Hematopoietic multipotent progenitor cell treated with erythropoietin and hydrocortisone succinate and interleukin-3 and kit ligand, for 17 days (in vitro differentiated cells): Measurements from ENCODE around the gene PTK7.
"Not testable (repeated sequence)": the region's sequence is repeated elsewhere in the genome, so short reads cannot be mapped to it uniquely, and the experiment has no call there.

Experiments used
- DNase-seq: peaks from one replicate; pipeline ENCODE4 v3.0.0-alpha.2; 2015; ENCODE audit warnings: low spot score

PTK7 gene

DNA sequence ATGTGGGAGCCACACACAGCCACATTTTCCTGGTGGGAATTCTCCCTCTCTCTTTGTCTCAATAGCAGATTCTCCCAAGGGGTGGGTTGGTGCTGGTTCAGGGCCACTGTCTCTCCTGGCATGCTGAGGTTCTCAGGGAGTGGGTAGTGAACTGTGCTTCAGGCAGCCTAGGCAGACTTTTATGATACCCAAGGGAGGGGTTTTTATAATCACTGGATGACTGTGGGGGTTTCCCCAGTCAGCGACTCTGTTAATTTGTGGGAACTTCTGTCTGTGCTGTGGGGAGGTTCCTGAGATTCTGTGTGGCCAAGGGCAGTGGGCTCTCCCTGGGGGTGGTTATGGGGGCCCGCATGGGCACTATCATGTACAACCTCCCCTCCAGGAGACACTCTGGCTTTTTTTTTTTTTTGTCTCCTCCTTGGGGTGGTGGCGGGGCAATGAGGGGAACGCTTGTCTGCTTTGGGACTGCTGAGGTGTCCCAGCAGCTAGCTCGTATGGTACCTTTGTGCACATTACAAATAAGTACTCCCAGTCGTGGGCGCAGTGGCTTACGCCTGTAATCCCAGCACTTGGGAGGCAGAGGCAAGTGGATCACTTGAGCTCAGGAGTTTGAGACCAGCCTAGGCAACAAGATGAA, 10.0 kb downstream of the PTK7 start:
- DNase-seq = no peak

DNA sequence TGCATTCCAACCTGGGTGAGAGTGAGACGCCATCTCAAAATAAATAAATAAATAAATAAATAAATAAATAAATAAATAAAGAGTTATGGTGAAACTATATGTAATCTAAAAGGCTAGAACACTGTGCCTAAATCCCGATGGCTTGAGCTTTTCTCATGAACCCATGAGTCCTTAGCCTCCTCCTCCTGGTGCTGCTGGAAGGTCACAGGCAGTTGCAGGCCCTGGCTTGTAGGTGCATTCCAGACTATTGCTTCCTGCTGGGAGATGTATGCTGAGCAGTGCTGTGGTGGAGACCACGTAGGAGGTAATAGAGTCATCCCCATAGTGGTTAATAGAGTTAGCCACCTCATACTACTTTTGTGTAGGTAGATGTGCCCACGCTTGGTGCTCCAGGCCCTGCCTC, 12.5 kb downstream of the PTK7 start:
- no peak for DNase-seq

DNA sequence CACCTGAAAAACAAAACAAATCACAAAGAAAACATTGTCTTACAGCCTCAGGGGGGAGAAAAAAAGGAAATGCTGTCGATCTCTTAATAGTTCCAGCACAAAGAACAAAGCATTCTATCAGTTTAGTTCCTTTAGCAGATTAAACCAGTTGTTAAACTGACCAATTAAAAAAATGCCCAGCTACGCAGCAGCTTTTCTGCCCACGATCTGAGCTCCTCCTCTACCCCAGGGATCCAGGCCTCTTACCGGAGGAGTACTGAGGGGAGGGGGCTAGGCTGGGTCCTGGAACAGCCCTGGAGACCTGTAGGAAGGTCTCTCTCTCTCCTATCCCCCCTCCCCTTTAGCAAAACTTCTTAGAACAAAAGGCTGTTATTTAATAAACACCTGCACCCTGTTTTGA, 13.4 kb downstream of the PTK7 start:
- no peak for DNase-seq

DNA sequence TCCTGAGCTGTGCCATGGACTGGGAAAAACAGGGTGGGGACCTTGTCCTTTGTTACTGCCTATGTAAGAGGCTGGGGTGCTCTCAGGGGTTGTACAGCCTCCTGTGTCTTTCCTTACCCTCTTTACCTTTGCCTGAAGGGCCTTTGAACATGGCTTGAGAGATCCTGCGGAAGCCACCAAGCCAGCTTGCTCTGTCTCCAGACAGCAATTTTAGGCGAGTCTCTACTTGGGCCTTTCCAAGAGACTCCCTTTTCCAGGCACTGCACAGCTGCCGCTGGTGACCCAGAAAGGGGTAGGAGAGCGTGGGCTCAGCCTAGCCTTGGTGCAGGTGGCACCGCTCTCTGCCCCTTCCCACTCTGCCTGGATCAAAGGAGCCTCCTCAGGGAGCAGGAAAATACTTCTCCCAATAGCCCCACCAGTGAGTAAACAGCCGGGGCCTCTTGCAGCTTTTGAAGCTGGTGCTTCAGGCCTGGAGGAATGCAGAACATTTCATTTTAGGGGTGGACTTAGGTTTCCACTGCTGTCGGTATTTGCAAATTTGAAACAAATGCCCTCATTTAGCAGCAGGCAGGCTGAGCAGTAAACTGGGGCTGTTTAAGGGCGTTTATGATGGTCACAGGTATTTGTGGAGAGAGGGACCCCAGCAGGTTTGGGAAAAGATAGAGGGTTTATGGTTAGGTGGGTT, 13.9 kb downstream of the PTK7 start:
- no peak for DNase-seq

DNA sequence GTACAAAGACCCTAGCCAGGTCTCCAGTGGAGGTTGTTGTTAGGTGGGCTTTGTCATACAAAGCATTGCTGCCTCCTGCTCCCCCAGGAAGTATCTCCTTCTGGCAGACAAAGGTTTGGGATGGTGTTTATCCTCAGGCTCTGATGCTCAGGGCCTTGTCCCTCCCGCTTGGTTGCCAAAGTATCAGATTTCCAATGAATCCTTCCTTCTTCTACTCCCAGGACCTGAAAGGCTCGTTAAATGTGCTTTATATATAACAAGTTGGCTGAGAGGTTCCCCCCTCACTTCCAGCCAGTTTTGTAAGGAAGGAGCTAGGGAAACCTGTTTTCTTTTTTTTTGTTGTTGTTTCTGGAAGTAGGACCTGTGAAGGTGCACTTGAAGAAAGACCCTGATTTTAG, 14.4 kb downstream of the PTK7 start:
- no peak for DNase-seq

DNA sequence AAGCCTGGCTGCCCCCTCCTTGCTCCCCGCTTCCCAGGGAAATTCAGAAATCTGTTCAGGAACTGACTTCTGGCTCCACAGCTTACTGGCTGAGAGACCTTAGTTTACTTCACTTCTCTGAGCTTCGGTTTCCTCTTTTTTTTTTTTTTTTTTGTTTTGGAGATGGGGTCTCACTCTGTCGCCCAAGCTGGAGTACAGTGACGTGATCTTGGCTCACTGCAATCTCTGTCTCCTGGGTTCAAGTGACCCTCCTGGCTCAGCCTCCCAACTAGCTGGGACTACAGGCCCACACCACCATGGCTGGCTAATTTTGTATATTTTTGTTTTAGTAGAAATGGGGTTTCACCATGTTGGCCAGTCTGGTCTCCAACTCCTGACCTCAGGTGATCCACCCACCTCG, 14.9 kb downstream of the PTK7 start:
- no peak for DNase-seq

- DNase-seq = no peak
Observed at GRCh38 chr6:43091436-43091991, 15.4 kb downstream of the PTK7 start.

GRCh38 chr6:43092635-43093034, 16.5 kb downstream of the PTK7 start:
- no peak for DNase-seq

DNA sequence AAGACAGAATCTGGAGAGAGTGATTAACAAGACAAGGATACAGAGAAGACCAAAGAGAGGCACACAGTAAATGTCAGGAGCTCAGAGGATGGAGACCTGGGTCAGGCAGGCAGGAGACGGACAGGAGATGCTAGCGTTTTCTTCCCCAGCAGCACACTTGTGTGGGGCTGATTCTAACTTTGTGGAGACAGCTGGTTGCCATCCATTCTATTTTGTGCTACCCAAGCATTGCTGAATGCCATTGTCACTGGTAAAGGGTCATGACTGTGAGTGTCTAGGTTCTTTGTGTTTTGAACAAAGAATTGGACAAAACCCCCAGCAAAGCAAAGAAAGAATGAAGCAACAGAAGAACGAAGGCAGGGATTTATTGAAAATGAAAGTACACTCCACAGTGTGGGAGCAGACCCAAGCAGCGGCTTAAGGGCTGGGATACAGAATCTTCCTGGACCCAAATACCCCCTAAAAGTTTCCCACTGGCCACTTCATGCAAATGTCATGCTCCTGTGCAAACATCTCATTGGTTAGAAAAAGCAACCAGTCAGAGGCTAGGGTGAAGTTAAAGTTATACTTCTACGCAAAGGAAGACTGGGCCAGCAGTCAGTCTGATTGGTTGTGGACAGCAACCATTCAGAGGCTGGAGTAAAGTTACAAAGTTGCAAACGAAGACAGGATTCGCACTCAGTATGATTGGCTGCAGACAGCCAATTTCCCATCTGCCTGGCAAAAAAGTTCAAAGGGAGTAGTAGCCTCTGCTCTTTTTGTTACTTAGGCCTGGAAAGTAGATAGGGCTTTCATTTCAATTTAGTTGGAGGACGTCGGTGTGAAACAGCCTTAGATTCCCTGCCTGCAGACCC, 17.5 kb downstream of the PTK7 start:
- DNase-seq = no peak

GRCh38 chr6:43095939-43096338, 19.8 kb downstream of the PTK7 start:
- no peak for DNase-seq

DNA sequence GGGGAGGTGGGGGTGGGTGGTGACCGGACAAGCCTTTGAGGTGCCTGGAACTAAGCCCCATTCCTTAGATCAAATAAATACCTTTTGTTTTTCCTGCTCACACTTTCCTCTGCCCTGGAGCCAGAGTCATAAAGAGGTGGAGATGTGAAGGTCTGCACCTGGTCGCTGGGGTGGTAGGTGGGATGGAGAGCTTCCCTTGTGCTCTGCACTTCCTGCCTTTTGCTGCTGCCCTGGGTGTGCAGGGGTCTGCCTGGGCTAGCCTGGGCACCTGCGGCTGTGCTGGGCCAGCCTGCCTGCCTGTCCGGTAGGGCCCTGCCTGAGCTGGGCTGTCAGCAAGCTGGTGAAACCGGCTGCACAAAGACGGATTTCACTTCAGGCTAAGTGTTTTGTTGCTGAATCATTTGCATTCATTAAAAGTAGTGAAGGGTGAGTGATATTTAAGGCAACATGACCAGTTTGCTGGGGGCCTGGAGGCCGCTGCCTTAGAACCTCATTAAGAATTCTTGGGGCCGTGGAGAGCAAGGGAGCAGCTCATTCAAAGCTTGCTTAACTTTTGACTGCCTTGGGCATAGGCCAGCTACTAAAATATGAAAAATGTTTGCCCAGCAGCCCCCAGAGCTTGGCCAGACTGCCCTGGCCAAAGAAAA, 20.5 kb downstream of the PTK7 start:
- DNase-seq = no peak

DNA sequence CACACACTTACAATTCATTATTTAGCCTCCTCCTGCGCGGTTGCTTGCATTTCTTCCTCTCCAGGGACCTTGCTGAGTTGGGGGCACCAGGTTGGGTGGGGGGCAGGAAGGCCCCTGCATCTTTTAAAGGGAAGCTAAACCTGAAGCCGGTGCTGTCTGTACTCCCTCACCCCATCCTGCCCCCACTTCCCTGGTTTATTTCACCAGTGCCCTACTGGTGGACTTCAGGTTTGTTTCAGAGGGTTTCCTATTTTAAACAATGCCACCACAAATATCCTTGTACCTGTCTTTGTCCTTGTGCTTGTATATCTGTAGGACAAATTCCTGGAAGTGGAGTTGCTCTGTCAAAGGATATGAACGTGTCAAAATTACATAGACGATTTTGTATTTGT, 21.0 kb downstream of the PTK7 start:
- no peak for DNase-seq

- DNase-seq = no peak
Observed at GRCh38 chr6:43097502-43097901, 21.4 kb downstream of the PTK7 start.

DNA sequence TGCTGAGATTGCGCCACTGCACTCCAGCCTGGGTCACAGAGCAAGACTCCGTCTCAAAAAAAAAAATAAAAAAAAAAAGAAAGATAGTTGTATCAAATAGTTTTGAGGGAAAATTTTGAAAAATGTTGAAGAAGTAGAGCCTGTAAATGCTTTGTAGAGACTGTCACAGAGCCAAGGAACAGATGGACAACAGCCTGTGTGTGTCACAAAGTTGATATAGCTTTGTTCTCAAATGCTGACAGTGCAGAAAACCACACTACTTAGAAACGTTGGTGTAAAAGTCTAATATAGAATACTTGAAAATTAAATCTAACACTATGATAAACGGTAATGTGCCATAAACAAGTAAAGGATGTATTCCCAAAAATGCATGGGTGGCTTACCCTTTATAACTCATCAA, 25.4 kb downstream of the PTK7 start:
- DNase-seq = no peak

- no peak for DNase-seq
Observed at GRCh38 chr6:43103253-43103876, 27.3 kb downstream of the PTK7 start.

DNA sequence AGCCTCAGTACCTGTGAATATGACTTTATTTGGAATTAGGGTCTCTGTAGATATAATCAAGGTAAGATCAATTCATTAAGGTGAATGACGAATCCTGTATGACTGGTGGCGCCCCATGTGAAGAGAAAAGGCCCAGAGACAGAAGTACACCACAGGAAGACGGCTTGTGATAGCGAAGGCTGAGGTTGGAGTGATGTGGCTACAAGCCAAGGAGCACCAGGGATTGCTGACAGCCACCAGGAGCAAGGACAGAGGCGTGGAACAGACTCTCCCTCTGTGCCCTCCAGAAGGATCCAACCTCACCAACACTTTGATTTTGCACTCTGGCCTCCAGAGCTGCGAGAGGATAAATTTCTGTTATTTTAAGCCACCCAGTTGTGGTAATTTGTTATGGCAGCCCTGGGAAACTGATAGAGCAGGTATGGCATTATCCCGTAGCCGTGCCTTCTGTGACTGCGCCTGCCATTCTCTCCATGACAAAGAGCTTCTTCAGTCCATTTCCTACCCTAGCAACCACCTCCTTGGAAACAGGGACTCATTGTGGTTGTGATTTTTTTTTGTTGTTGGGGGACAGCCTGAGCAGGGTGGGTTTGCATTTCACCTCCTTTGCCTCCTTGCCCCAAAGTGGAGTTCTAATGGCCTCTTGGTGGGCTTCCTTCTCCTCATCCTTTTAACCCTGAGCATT, 29.6 kb downstream of the PTK7 start:
- no peak for DNase-seq

DNA sequence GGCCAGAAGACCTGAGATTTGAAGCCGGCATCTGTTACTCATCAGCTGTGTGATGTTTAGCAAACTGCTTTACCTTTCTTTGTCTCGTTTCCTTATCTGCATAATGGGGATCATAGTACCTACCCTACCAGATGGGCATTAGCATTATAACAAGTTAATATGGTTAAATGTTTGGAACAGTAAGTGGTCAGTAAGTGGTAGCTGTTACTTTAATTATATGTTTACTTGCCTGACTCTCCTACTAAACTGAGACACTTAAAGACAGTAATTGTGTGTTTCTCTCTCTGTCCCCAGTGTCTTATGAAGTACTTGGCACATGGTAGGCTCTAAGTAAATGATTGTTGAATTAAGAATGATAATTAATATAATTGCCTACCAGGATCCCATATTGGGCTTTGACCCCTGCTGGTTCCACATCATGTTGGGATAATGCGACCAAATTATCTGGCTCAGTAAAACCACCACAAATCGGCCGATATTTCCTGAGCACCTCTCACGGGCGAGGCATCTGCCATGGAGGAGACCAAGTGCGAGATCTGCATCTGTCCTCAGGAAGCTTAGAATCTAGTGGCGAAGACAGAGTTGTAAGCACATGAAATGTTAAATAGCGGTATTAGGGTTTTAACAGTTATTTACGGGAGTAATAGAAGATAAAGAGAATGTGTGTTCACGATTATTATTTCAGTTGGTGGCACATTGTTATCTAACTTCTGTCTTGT, 31.4 kb downstream of the PTK7 start:
- no peak for DNase-seq

- no peak for DNase-seq
Observed at GRCh38 chr6:43113431-43114260, 37.5 kb downstream of the PTK7 start.

DNA sequence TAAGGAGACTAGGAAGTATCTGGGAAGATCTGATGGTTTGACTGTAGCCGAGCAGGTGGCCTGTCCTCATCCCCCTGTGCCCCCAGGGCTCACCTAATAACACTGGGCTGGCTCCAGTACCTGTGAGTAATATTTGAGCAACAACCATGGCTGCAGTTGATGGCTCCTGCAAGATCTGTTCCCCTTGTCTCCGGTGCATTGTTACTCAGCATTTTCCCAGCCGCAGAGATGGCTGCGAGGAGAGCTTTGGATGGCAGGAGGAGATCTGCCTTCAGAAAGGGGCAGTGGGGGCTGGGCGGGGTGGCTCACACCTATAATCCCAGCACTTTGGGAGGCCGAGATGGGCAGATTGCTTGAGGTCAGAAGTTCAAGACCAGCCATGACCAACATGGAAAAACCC, 39.3 kb downstream of the PTK7 start:
- no peak for DNase-seq

- DNase-seq = not testable (repeated sequence)
Observed at GRCh38 chr6:43117466-43117865, 41.4 kb downstream of the PTK7 start.
